Hematopoietic multipotent progenitor cell treated with erythropoietin and hydrocortisone succinate and interleukin-3 and kit ligand, for 4 days (in vitro differentiated cells): Measurements from ENCODE around the gene ITGB5.

ENCODE experiments used
- DNase-seq: peaks from one replicate; pipeline ENCODE4 v3.0.0-alpha.2; 2015

ITGB5 gene

GRCh38 chr3:124834723-124835718 is 52.1 kb downstream of the ITGB5 start:
- DNase-seq = peak; percentile 75

- DNase-seq = no peak
Measured at GRCh38 chr3:124833710-124834332, 53.3 kb downstream of the ITGB5 start.

GRCh38 chr3:124832782-124833709 is 54.1 kb downstream of the ITGB5 start:
- no peak for DNase-seq

GRCh38 chr3:124831628-124832199 is 55.5 kb downstream of the ITGB5 start:
- DNase-seq = peak; percentile 64

- DNase-seq = no peak
Measured at GRCh38 chr3:124829819-124830554, 57.2 kb downstream of the ITGB5 start.

- no peak for DNase-seq
Measured at GRCh38 chr3:124829178-124829818, 57.9 kb downstream of the ITGB5 start.

GRCh38 chr3:124827476-124828206 is 59.5 kb downstream of the ITGB5 start:
- DNase-seq = peak; percentile 33

- no peak for DNase-seq
Measured at GRCh38 chr3:124826703-124827102, 60.5 kb downstream of the ITGB5 start.

- DNase-seq = no peak
Measured at GRCh38 chr3:124824286-124824915, 62.8 kb downstream of the ITGB5 start.

- DNase-seq = no peak
Measured at GRCh38 chr3:124823648-124824047, 63.5 kb downstream of the ITGB5 start.

- DNase-seq = no peak
Measured at GRCh38 chr3:124823206-124823605, 64.0 kb downstream of the ITGB5 start.

GRCh38 chr3:124821356-124821755 is 65.8 kb downstream of the ITGB5 start:
- no peak for DNase-seq

- DNase-seq = no peak
Measured at GRCh38 chr3:124818398-124819091, 68.6 kb downstream of the ITGB5 start.

GRCh38 chr3:124817079-124817478 is 70.1 kb downstream of the ITGB5 start:
- DNase-seq = no peak

- DNase-seq = no peak
Measured at GRCh38 chr3:124816206-124816605, 71.0 kb downstream of the ITGB5 start.

- no peak for DNase-seq
Measured at GRCh38 chr3:124815781-124816180, 71.4 kb downstream of the ITGB5 start.

GRCh38 chr3:124814620-124815421 is 72.3 kb downstream of the ITGB5 start:
- no peak for DNase-seq

- no peak for DNase-seq
Measured at GRCh38 chr3:124813541-124813940, 73.6 kb downstream of the ITGB5 start.
